Fibroblast of the conjunctiva (primary cell): ENCODE results near the gene CADM4.

Experiments
- DNase-seq: peaks from one replicate; pipeline ENCODE4 v3.0.0-alpha.2; 2010; ENCODE audit warnings: low read depth

Gene CADM4

GRCh38 chr19:43634068-43634467 lies 5.6 kb downstream of the CADM4 start:
- no peak for DNase-seq

- no peak for DNase-seq
These were observed 6.1 kb downstream of the CADM4 start for GRCh38 chr19:43633520-43633919.

GRCh38 chr19:43631491-43631890 lies 8.2 kb downstream of the CADM4 start:
- no peak for DNase-seq

DNA sequence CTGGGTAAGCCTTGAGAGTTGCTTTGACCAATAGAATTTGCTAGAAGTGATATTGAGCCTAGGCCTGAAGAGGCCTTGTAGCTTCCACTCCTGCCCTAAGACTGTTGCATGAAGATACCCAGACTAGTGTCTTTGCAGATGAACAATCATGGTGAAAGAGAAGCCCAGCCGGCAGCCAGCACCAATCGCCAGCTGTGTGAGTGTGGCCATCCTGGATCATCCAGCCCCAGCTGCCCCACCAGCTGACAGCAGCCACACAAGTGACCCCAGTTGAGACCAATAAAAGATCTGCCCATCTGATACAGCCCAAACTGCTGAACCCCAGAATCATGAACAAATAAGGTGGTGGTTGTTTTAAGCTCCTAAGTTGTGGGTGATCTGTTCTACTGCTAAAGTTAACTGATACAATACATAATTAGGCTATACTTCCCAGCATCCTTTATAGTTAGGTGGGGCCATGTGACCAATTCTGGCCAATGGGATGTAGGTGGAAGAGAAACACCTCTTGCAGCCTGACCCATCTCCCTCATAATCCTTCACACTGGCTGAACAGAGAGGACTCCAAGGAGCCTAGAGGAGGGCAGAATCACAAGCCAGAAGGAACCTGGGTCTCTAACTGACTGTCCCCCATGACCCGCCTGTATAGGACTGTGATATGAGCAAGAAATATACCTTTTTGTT lies 10.9 kb downstream of the CADM4 start:
- DNase-seq = no peak

GRCh38 chr19:43626838-43627237 lies 12.8 kb downstream of the CADM4 start:
- no peak for DNase-seq

DNA sequence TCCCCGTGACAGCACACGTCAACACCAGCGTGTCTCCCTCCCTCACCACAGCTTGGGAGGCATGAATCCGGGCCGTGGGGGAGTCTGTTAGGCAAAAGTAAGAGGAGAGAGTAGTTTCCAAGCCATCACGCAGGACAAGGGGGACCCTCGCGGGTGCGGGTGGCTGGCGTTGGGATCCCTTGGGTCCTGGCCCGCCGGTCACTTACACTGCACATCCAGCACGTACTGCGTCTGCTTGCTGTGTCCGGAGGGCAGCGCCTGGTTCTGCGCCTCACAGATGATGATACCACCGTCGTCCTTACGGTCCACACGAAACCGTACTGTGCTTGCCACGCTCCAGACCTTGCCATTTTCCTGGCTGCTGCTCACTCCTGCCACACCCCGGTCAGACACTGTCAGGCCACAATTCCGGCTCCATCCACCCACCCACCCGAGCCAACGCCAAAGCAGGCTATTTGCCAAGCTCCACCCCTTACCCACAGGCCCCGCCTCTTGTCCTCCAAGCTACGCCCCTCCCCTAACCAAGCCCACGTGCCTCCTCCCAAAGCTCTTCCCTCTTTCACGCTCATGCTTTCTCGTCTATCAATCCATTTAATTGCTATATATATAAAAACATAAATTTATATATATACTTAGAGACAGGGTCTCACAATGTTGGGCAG lies 13.6 kb downstream of the CADM4 start:
- DNase-seq = no peak

- no peak for DNase-seq
These were observed 14.7 kb downstream of the CADM4 start for GRCh38 chr19:43624933-43625332.

DNA sequence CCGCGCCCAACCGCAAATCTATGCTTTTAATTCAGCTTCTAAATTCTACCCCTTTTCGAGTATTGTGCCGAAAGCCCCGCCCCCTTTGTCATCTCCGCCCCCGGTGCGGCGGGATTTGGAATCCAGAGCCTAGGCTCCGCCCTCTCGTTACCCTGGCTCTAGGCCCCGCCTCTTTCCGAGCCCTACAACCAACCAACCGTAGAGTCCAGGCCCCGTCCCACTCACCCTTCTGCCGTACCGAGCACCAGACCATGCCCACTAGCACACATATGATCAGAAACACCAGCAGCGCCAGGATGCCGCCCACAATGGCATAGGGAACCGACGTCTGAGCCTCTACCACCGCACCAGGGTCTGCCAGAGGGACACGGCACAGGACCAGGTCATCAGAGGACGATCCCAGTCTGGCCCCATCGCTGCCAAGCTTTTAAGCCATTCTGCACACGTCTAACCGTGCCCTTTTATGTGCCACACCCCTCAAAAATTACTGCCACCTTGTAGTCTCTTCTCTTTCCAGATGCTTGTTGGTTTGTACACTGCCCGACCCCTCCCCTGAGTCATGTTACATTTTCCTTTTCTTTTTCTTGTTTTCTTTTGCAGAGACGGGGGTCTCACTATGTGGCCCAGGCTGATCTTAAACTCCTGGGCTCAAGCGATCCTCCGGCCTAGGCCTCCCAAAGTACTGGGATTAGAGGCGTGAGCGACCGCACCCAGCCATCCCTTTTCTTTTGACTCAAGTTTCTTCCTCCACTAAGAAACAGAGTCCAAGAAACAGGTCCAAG lies 15.6 kb downstream of the CADM4 start:
- DNase-seq = no peak

GRCh38 chr19:43622956-43623355 lies 16.7 kb downstream of the CADM4 start:
- DNase-seq = no peak

DNA sequence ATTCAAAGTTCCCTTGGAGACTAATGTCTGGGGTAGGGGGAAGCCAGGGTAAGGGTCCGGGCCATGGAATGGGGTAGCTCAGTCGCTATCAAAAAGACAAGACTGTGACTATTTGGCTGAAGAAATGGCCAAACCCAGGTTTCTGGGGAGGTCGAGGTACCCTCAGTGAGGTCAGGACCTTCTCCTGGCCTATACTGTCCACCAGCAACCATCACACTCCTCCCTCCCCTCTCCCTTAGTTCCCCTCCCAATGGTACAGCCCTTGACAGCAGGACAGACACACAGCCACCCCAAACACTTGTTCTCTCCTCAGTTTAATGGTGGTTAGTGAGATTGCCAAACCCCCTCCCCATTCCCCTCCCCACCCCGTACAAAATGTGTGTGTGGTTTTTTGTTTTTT lies 17.6 kb downstream of the CADM4 start:
- DNase-seq = no peak

DNA sequence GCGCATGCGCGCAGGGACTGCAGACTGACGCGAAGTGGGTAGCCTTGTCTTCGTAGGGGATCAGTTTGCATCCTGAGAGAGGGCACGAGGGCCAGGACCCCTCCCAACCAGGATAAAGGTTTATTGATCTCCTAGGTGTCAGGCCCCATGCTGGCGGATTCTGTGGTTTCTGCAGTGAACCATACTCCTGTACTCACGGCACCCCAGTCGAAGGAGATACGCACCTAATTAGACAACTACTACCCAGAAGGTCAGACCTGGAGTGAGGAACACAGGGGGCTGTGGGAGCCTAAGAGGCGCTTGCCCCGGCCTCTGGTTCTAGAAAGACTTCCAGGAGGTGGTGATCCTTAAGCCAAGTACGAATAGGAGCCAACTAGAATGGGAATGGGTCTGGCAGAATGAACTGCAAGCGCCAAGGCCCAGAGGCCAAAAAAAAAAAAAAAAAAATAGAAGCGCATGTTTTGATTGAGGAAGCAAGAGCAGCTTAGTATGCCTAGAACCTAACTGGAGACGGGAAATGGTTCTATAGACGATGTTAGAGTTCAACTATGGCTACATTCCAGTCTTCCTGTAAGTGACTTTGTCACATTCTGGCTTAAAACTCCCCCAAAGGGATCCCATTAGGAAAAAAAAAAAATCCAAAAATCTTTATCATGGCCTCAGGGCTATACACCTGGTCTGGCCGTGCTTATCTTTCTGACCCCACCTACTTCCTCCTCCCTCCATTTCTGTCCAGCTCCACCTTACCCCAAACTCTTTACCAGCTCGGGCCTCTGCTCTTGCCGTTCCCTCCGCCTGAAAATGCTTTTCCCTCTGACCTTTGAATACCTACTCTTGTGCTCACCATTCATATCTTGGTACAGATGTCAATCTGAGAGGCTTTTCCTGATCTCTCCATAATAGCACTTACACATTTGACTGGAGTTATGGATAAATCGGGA lies 19.3 kb downstream of the CADM4 start:
- DNase-seq = no peak

- peak; percentile 78 for DNase-seq
These were observed 20.2 kb downstream of the CADM4 start, which contains the start of gene ZNF428 for GRCh38 chr19:43619262-43620060. Gene ZNF428 (minus strand): TSS chr19:43619629. CDS start chr19:43614304, 5,325 bp downstream.

GRCh38 chr19:43618921-43619261 lies 20.8 kb downstream of the CADM4 start:
- DNase-seq = no peak

DNA sequence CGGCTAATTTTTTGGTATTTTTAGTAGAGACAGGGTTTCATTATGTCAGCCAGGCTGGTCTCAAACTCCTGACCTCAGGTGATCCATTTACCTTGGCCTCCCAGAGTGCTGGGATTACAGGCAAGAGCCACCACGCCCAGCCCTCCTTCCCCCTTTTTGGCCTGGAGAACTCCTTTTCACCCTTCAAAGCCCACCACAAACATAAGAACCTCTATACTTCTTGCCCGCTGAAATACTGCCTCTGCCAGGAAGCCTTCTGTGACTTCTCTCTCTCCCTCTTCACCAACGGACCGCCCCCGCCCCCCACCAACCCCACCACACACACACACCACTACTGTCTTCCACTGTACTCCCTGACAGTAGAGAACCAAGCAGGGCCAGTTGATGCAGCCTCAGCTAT lies 22.7 kb downstream of the CADM4 start:
- DNase-seq = no peak

GRCh38 chr19:43616306-43616705 lies 23.3 kb downstream of the CADM4 start:
- no peak for DNase-seq

DNA sequence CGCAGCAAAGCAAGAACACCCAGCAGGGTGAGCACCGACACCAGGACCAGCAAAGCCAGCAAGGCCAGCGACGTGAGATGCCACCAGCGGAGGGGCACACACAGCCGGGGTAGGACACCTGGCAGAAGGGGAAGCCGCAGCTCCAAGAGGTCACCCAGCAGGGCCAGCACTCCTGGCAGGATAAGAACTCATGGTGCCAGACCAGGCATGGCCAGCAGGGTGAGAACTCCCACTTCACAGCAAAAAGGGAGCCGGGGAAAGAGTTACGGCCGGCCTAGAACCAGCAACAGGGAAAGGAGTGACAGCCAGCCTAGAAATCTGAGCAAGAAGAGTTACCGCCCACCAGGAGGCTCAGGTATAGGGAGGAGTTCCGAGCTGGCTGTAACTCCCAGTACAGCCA lies 27.3 kb downstream of the CADM4 start:
- no peak for DNase-seq

DNA sequence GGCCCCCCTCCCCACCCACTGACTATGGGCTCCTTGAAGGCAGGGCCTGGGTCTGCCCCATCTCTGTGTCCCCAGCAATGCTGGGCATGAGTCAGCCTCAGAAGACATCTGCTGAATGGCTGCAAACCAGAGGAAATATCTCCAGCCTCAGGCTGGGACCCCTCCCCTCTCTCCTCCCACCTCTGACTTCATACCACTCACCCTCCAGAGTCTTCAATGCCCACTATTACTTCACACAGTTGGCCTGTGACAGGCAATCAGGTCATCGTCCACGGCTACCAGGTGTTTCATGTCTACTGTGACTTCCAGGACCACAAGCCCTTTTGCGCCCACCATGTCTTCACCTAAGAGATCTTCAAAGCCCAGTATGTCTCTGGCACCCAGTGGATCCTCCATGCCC lies 27.9 kb downstream of the CADM4 start, which contains the start of gene SRRM5:
Gene SRRM5 (plus strand): TSS at position 301 of the 400 bp plus-strand sequence. CDS start 34 bp downstream, at position 335.
- DNase-seq = no peak

GRCh38 chr19:43610493-43610892 lies 29.2 kb downstream of the CADM4 start:
- DNase-seq = no peak

- no peak for DNase-seq
These were observed 29.8 kb downstream of the CADM4 start for GRCh38 chr19:43609872-43610271.

DNA sequence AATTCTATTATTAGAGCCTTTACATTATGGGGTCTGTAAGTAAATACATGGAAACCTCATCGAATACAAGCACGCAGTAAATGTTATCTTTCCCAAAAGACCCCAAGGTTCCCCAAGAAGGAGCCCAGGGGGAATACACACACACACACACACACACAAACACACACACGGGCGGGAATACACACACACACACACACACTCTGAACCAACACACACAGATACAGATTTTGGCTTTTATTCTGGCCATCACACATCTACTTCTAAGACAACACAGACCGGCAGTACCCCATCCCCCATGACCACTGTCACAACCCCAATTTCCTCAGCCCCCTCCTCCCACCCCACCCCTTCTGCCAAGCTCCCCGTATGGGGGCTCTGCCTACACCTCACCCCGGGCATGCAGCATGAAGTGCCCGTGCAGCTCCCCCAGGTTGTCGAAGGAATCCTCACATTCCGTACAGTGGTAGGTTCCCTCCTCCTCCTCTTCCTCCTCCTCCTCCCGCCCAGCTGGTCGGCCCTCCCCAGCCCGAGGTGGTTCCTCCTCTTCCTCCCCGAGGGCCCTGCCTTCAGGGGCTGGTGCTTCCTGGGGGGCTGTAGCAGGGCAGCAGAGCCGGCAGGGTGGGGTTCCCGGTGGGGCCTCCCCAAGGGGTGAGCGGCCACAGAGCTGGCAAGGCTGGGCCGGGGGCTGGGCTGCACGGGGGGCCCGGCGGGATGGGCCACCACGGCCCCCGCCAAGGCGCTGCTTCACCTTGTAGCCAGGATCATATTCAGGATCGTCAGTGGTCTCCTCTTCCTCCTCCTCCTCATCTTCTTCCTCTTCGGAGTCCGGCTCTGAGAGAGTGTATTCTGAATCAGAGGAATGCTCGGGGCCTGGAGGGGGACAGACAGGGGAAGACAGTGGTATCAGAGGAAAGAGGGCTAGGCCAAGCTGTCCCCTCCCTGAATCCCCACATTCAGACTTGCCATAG lies 32.1 kb downstream of the CADM4 start:
- no peak for DNase-seq
